ENCODE results near the gene TET2. TPM values are rescaled to one million over a fixed set of nuclear protein-coding genes. Genes with fewer than 3 reads are reported as not detected.

The TET2 gene
- total RNA-seq, 1 donor from 2014 or later = 23.3 TPM

GRCh38 chr4:105170711-105171110, 24.0 kb downstream of the TET2 start:
- DNase-seq (ENCODE audit: low read depth, low spot score) = no peak
- H3K4me1 Mint-ChIP-seq = no peaks in the 10 kb centered on the region
- TF ChIP-seq CTCF (conservative IDR thresholded peaks at IDR 0.05) = no peak
- H3K36me3 Mint-ChIP-seq (ENCODE audit: low read depth) = peaks cover 24% of the 10 kb centered on the region
- no peak overlapping the region for H3K27ac Mint-ChIP-seq (ENCODE audit: unreplicated experiment)
- H3K27me3 Mint-ChIP-seq (ENCODE audit: low read depth) = no peaks in the 10 kb centered on the region
- H3K9me3 Mint-ChIP-seq = peaks cover 13% of the 10 kb centered on the region
- H3K4me3 Mint-ChIP-seq = no peak overlapping the region

- Mint-ChIP-seq H3K9me3 (peaks cover 16% of the 10 kb centered on the region), H3K27ac (ENCODE audit: unreplicated experiment) (no peak overlapping the region), H3K36me3 (ENCODE audit: low read depth) (peaks cover 30% of the 10 kb centered on the region), H3K4me1 (no peaks in the 10 kb centered on the region), H3K4me3 (no peak overlapping the region), H3K27me3 (ENCODE audit: low read depth) (no peaks in the 10 kb centered on the region)
- TF ChIP-seq CTCF (conservative IDR thresholded peaks at IDR 0.05) = no peak
- DNase-seq (ENCODE audit: low read depth, low spot score) = no peak
Observed at GRCh38 chr4:105171912-105172311, 25.2 kb downstream of the TET2 start.

GRCh38 chr4:105174098-105174497, 27.4 kb downstream of the TET2 start:
- peaks cover 20% of the 10 kb centered on the region for H3K9me3 Mint-ChIP-seq
- no peak for TF ChIP-seq CTCF (conservative IDR thresholded peaks at IDR 0.05)
- H3K27ac Mint-ChIP-seq (ENCODE audit: unreplicated experiment) = no peak overlapping the region
- no peak overlapping the region for H3K4me3 Mint-ChIP-seq
- H3K27me3 Mint-ChIP-seq (ENCODE audit: low read depth) = no peaks in the 10 kb centered on the region
- H3K36me3 Mint-ChIP-seq (ENCODE audit: low read depth) = peaks cover 30% of the 10 kb centered on the region
- no peaks in the 10 kb centered on the region for H3K4me1 Mint-ChIP-seq
- DNase-seq (ENCODE audit: low read depth, low spot score) = no peak

GRCh38 chr4:105179539-105180401, 33.1 kb downstream of the TET2 start:
- H3K4me3 Mint-ChIP-seq = no peak overlapping the region

GRCh38 chr4:105181259-105181658, 34.6 kb downstream of the TET2 start:
- peaks cover 16% of the 10 kb centered on the region for H3K36me3 Mint-ChIP-seq (ENCODE audit: low read depth)
- peak overlapping the region; percentile 4 for H3K27ac Mint-ChIP-seq (ENCODE audit: unreplicated experiment)
- H3K4me3 Mint-ChIP-seq = no peak overlapping the region
- H3K27me3 Mint-ChIP-seq (ENCODE audit: low read depth) = no peaks in the 10 kb centered on the region
- H3K9me3 Mint-ChIP-seq = peaks cover 7% of the 10 kb centered on the region
- TF ChIP-seq CTCF (conservative IDR thresholded peaks at IDR 0.05) = no peak
- peaks cover 15% of the 10 kb centered on the region for H3K4me1 Mint-ChIP-seq
- DNase-seq (ENCODE audit: low read depth, low spot score) = no peak

More at GRCh38 chr4:105179539-105180401, 33.1 kb downstream of the TET2 start:
- H3K4me1 Mint-ChIP-seq = peaks cover 15% of the 10 kb centered on the region
- H3K27me3 Mint-ChIP-seq (ENCODE audit: low read depth) = no peaks in the 10 kb centered on the region
- H3K27ac Mint-ChIP-seq (ENCODE audit: unreplicated experiment) = no peak overlapping the region
- no peak for DNase-seq (ENCODE audit: low read depth, low spot score)
- peaks cover 20% of the 10 kb centered on the region for H3K36me3 Mint-ChIP-seq (ENCODE audit: low read depth)
- no peak for TF ChIP-seq CTCF (conservative IDR thresholded peaks at IDR 0.05)
- peaks cover 12% of the 10 kb centered on the region for H3K9me3 Mint-ChIP-seq
